SK-N-SH (cell line): ENCODE results near the gene CEP162. TPM values are rescaled to one million over a fixed set of nuclear protein-coding genes. Genes with fewer than 3 reads are reported as not detected.
"Not testable (repeated sequence)": the region's sequence is repeated elsewhere in the genome, so short reads cannot be mapped to it uniquely, and the experiment has no call there.

Experiments
- CTCF ChIA-PET: fragments of 300-600, 350-600 bp; formaldehyde crosslinking; extraction: SDS; loops from one replicate; lab custom pipeline; 2021; lab: Yijun Ruan, JAX
- POLR2A ChIA-PET: fragments of 350-600 bp; sonication (Branson Sonifier 250); formaldehyde crosslinking; extraction: SDS; loops from one replicate; lab custom pipeline; 2020; ENCODE audit warnings: antibody characterized with exemption, inconsistent platforms; lab: Yijun Ruan, JAX
- DNase-seq: peaks from one replicate; pipeline ENCODE4 v3.0.0; 2012
- H2AFZ ChIP-seq: fragments of 200-600 bp; sonication (generic); 2 replicates; pipeline ENCODE4 v1.8.1; 2016; ENCODE audit warnings: antibody characterized with exemption, mild to moderate bottlenecking, low read depth
- H3F3A ChIP-seq: fragments of 200-600 bp; sonication (generic); replicated peaks from 2 replicates; pipeline ENCODE3; 2016; ENCODE audit warnings: antibody characterized with exemption, mild to moderate bottlenecking; ENCODE audit not compliant: insufficient read depth
- H3K27ac ChIP-seq, 2 experiments: fragments of 200-500 bp in 1 of 2; fragments of 200-600 bp in 1 of 2; sonication (Bioruptor generic) in 1 of 2; sonication (generic), shearing (Covaris generic) in 1 of 2; 2 replicates each; pipeline versions ENCODE4 v1.5.1 to v1.6.1; 2014 to 2016; ENCODE audit warnings: low read depth in 2 of 2, inconsistent platforms in 1 of 2, low read length in 1 of 2, mild to moderate bottlenecking in 1 of 2, mixed read lengths in 1 of 2
- H3K27me3 ChIP-seq: fragments of 200-600 bp; sonication (generic), shearing (Covaris generic); 2 replicates; pipeline ENCODE4 v1.6.1; 2016; ENCODE audit warnings: mixed run types; ENCODE audit not compliant: insufficient read depth
- H3K36me3 ChIP-seq, 2 experiments: fragments of 200-500 bp in 1 of 2; fragments of 200-600 bp in 1 of 2; sonication (Bioruptor generic) in 1 of 2; sonication (generic) in 1 of 2; replicated peaks in 1 of 2; 2 replicates each; pipeline versions ENCODE3 to v1.5.1; 2014 to 2016; ENCODE audit warnings: low read length in 1 of 2, mild to moderate bottlenecking in 1 of 2; ENCODE audit not compliant: insufficient read depth in 2 of 2, control insufficient read depth in 1 of 2
- H3K4me1 ChIP-seq, 2 experiments: fragments of 200-500 bp in 1 of 2; fragments of 200-600 bp in 1 of 2; sonication (Bioruptor generic) in 1 of 2; sonication (generic), shearing (Covaris generic) in 1 of 2; 2 replicates each; pipeline versions ENCODE4 v1.5.1 to v1.6.1; 2014 to 2016; ENCODE audit warnings: low read depth in 1 of 2, low read length in 1 of 2, mixed run types in 1 of 2; ENCODE audit not compliant: insufficient read depth in 2 of 2, control insufficient read depth in 1 of 2
- H3K4me2 ChIP-seq: fragments of 200-600 bp; sonication (generic), shearing (Covaris generic); 2 replicates; pipeline ENCODE4 v1.6.1; 2017; ENCODE audit warnings: mixed run types
- H3K4me3 ChIP-seq, 2 experiments: fragments of 200-500 bp in 1 of 2; fragments of 200-600 bp in 1 of 2; sonication (Bioruptor generic) in 1 of 2; sonication (generic), shearing (Covaris generic) in 1 of 2; 2 replicates each; pipeline versions ENCODE4 v1.5.1 to v1.8.1; 2014 to 2016; ENCODE audit warnings: low read depth in 2 of 2, inconsistent platforms in 1 of 2, low read length in 1 of 2, mild to moderate bottlenecking in 1 of 2, mixed read lengths in 1 of 2, moderate library complexity in 1 of 2
- H3K79me2 ChIP-seq: fragments of 200-600 bp; sonication (generic); 2 replicates; pipeline ENCODE4 v1.8.1; 2017; ENCODE audit warnings: mild to moderate bottlenecking; ENCODE audit not compliant: insufficient read depth
- H3K9ac ChIP-seq: fragments of 200-600 bp; sonication (generic); 2 replicates; pipeline ENCODE4 v1.6.1; 2017; ENCODE audit warnings: mixed run types
- H3K9me2 ChIP-seq: fragments of 200-600 bp; sonication (generic); 2 replicates; pipeline ENCODE4 v1.6.1; 2017; ENCODE audit warnings: mixed run types
- H3K9me3 ChIP-seq: fragments of 200-600 bp; sonication (generic); 2 replicates; pipeline ENCODE4 v1.6.1; 2017; ENCODE audit warnings: mixed run types, mild to moderate bottlenecking, moderate library complexity
- H4K20me1 ChIP-seq: fragments of 200-600 bp; sonication (generic); 2 replicates; pipeline ENCODE4 v1.6.1; 2017; ENCODE audit warnings: mild to moderate bottlenecking, mixed run types; ENCODE audit not compliant: insufficient read depth
- CHD2 ChIP-seq: fragments of 150-350 bp; IDR thresholded peaks from 2 replicates; pipeline ENCODE4 v1.6.1; 2018; ENCODE audit warnings: low read length; ENCODE audit not compliant: partially characterized antibody
- FOXM1 ChIP-seq: IDR thresholded peaks from 2 replicates; pipeline ENCODE4 v1.4.0; 2012; ENCODE audit warnings: low read depth, mild to moderate bottlenecking
- GABPA ChIP-seq: IDR thresholded peaks from 2 replicates; pipeline ENCODE4 v1.4.0; 2012; ENCODE audit warnings: low read depth, mild to moderate bottlenecking
- MEF2A ChIP-seq: IDR thresholded peaks from 2 replicates; pipeline ENCODE4 v1.4.0; 2012; ENCODE audit warnings: low read depth, borderline replicate concordance
- MXI1 ChIP-seq: IDR thresholded peaks from 2 replicates; pipeline ENCODE4 v1.6.1; 2012; ENCODE audit warnings: mild to moderate bottlenecking, low read depth, low read length, improper control_type of control experiment
- POLR2AphosphoS5 ChIP-seq: IDR thresholded peaks from 2 replicates; pipeline ENCODE4 v1.6.1; 2012; ENCODE audit warnings: low read depth, low read length
- RXRA ChIP-seq: IDR thresholded peaks from 2 replicates; pipeline ENCODE4 v1.4.0; 2012; ENCODE audit warnings: low read depth, mild to moderate bottlenecking, borderline replicate concordance
- SMC3 ChIP-seq: IDR thresholded peaks from 2 replicates; pipeline ENCODE4 v1.6.1; 2012; ENCODE audit warnings: low read depth, low read length, improper control_type of control experiment
- TAF1 ChIP-seq: IDR thresholded peaks from 2 replicates; pipeline ENCODE4 v1.6.1; 2012; ENCODE audit warnings: low read depth, mild to moderate bottlenecking, low read length, moderate library complexity, borderline replicate concordance
- WGBS: methylation state at CpG from one replicate; pipeline ENCODE4 v1.1.6; 2017; ENCODE audit warnings: low lambda C conversion rate; 5-methylcytosine and 5-hydroxymethylcytosine counted together
- polyA plus RNA-seq, 3 experiments: library from polyadenylated mRNA; depleted of rRNA; stranded (reverse); fragments of >200 nt; gene quantifications; 2 replicates each; pipeline ENCODE4 v1.2.3, GENCODE V29; 2012
- TF ChIP-seq, protein P1 (sequence below): fragments of 150-350 bp; IDR thresholded peaks from 2 replicates; pipeline ENCODE4 v1.6.1; 2017; ENCODE audit warnings: antibody characterized with exemption, low read length, low read depth, borderline replicate concordance
- TF ChIP-seq, protein P2 (sequence below): IDR thresholded peaks from 2 replicates; pipeline ENCODE4 v1.6.1; 2012; ENCODE audit warnings: mild to moderate bottlenecking, low read depth, low read length, moderate library complexity
- TF ChIP-seq, protein P3 (sequence below): fragments of 150-350 bp; IDR thresholded peaks from 2 replicates; pipeline ENCODE4 v1.6.1; 2016; ENCODE audit warnings: mild to moderate bottlenecking, low read depth, low read length
- TF ChIP-seq, protein P4 (sequence below): fragments of 200-600 bp; sonication (generic); IDR thresholded peaks from 2 replicates; pipeline ENCODE4 v1.6.1; 2017; ENCODE audit warnings: antibody characterized with exemption, mild to moderate bottlenecking, moderate library complexity
- TF ChIP-seq, protein P5 (sequence below): IDR thresholded peaks from 2 replicates; pipeline ENCODE4 v1.4.0; 2012; ENCODE audit warnings: low read depth, borderline replicate concordance
- TF ChIP-seq, protein P6 (sequence below): IDR thresholded peaks from 2 replicates; pipeline ENCODE4 v1.4.0; 2012; ENCODE audit warnings: low read depth, borderline replicate concordance

Gene CEP162
- polyA plus RNA-seq, 1 of the 3 experiments (the other 2 are of a cell fraction), result 1.2 TPM

DNA sequence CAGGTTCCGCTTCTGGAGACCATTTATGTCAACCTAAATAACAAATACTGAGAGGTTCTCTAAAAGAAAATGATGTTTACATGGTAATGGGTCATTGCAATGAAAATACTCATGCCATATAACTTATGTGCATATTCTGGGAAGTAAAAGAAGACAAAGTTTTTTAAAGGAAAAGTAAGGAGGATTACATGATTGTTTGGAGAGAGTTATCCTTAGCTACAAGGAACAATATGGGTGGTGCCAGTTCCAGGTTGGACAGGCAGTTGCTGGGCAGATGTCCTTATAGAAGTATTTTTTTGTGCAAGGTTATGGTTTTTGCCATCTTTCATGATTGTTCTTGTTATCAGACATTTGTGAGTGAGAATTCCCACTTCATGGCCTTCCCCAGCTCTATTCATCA, 141.4 kb downstream of the CEP162 start (continued):
- TF ChIP-seq, protein P1, sequence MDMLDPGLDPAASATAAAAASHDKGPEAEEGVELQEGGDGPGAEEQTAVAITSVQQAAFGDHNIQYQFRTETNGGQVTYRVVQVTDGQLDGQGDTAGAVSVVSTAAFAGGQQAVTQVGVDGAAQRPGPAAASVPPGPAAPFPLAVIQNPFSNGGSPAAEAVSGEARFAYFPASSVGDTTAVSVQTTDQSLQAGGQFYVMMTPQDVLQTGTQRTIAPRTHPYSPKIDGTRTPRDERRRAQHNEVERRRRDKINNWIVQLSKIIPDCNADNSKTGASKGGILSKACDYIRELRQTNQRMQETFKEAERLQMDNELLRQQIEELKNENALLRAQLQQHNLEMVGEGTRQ, result no peak
- no peak for TF ChIP-seq MXI1
- TF ChIP-seq, protein P2, sequence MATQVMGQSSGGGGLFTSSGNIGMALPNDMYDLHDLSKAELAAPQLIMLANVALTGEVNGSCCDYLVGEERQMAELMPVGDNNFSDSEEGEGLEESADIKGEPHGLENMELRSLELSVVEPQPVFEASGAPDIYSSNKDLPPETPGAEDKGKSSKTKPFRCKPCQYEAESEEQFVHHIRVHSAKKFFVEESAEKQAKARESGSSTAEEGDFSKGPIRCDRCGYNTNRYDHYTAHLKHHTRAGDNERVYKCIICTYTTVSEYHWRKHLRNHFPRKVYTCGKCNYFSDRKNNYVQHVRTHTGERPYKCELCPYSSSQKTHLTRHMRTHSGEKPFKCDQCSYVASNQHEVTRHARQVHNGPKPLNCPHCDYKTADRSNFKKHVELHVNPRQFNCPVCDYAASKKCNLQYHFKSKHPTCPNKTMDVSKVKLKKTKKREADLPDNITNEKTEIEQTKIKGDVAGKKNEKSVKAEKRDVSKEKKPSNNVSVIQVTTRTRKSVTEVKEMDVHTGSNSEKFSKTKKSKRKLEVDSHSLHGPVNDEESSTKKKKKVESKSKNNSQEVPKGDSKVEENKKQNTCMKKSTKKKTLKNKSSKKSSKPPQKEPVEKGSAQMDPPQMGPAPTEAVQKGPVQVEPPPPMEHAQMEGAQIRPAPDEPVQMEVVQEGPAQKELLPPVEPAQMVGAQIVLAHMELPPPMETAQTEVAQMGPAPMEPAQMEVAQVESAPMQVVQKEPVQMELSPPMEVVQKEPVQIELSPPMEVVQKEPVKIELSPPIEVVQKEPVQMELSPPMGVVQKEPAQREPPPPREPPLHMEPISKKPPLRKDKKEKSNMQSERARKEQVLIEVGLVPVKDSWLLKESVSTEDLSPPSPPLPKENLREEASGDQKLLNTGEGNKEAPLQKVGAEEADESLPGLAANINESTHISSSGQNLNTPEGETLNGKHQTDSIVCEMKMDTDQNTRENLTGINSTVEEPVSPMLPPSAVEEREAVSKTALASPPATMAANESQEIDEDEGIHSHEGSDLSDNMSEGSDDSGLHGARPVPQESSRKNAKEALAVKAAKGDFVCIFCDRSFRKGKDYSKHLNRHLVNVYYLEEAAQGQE, result no peak
- TF ChIP-seq, protein P3, sequence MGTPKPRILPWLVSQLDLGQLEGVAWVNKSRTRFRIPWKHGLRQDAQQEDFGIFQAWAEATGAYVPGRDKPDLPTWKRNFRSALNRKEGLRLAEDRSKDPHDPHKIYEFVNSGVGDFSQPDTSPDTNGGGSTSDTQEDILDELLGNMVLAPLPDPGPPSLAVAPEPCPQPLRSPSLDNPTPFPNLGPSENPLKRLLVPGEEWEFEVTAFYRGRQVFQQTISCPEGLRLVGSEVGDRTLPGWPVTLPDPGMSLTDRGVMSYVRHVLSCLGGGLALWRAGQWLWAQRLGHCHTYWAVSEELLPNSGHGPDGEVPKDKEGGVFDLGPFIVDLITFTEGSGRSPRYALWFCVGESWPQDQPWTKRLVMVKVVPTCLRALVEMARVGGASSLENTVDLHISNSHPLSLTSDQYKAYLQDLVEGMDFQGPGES, result no peak

DNA sequence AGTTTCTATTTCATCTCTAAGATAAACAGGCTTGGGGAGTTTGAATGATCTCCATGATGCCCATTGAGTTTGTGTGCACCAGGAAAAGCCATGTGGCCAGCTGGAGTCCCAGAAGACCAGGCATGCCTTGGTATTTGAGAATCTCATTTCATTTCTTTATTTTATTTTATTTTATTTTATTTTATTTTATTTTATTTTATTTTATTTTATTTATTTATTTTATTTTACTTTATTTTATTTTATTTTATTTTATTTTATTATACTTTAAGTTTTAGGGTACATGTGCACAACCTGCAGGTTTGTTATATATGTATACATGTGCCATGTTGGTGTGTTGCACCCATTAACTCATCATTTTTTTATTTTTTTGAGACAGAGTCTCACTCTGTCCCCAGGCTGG, 142.7 kb downstream of the CEP162 start:
- H3K9ac ChIP-seq, H2AFZ ChIP-seq, H3K9me2 ChIP-seq, DNase-seq, CTCF ChIA-PET, H3K4me3 ChIP-seq, H4K20me1 ChIP-seq, H3K79me2 ChIP-seq, H3K27me3 ChIP-seq, POLR2A ChIA-PET, H3K4me1 ChIP-seq, H3K4me2 ChIP-seq, H3K27ac ChIP-seq, H3F3A ChIP-seq, H3K9me3 ChIP-seq, H3K36me3 ChIP-seq: not testable (repeated sequence)

DNA sequence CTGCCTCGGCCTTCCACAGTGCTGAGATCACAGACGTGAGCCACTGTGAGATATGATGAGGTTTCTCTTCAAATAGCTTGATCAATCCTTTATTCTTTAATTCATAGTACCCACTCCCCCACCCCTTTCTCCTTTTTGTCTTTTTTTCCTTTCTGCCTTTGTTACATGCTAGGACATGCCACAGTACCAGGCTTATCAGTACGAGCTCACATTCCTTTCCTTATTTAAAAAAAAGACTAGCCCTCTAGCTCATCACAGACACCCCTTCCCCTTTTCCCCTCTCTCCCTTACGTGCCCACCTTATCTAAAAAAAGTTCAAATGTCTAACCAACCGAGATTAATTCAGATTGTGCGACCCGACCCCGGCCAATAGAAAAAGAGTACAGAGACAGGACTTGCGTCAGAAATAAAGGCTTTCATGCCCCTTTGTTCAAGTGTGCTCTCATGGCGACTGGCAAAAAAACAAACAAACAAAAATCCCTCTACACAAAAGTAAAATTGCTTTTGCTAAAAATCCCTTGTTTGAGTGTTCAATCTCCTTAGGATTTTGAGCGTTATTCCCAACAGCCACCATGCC, 144.7 kb downstream of the CEP162 start:
- WGBS, result 58% methylated on average over 11 of the region's 11 CpGs
- no peaks in the 10 kb centered on the region; a peak in 1 of 4 replicates for H3K4me1 ChIP-seq
- H3K9me2 ChIP-seq, result no peaks in the 10 kb centered on the region
- no peaks in the 10 kb centered on the region for H3F3A ChIP-seq
- ChIA-PET CTCF (interaction anchor here (0.6 to 1.3 kb wide), 2 partner anchors 8 to 10 kb away, joined by 3 read pairs; no protein-coding TSS in a partner anchor), POLR2A (no interaction called here)
- H4K20me1 ChIP-seq, result no peaks in the 10 kb centered on the region
- no peak overlapping the region for H3K27ac ChIP-seq
- H3K9me3 ChIP-seq, result no peaks in the 10 kb centered on the region
- no peak for DNase-seq
- no peaks in the 10 kb centered on the region for H3K79me2 ChIP-seq
- no peak overlapping the region for H3K9ac ChIP-seq
- H3K4me3 ChIP-seq, result no peak overlapping the region
- H3K27me3 ChIP-seq, result no peaks in the 10 kb centered on the region
- no peaks in the 10 kb centered on the region for H3K36me3 ChIP-seq
- no peak overlapping the region for H3K4me2 ChIP-seq
- H2AFZ ChIP-seq, result 0 out of 2 replicates have a peak overlapping the region, but pooled peaks have one; percentile 68
- TF ChIP-seq SMC3 (no peak), MEF2A (no peak), POLR2AphosphoS5 (no peak), FOXM1 (no peak), CHD2 (no peak), GABPA (no peak), RXRA (no peak), TAF1 (no peak)
- TF ChIP-seq, protein P4, sequence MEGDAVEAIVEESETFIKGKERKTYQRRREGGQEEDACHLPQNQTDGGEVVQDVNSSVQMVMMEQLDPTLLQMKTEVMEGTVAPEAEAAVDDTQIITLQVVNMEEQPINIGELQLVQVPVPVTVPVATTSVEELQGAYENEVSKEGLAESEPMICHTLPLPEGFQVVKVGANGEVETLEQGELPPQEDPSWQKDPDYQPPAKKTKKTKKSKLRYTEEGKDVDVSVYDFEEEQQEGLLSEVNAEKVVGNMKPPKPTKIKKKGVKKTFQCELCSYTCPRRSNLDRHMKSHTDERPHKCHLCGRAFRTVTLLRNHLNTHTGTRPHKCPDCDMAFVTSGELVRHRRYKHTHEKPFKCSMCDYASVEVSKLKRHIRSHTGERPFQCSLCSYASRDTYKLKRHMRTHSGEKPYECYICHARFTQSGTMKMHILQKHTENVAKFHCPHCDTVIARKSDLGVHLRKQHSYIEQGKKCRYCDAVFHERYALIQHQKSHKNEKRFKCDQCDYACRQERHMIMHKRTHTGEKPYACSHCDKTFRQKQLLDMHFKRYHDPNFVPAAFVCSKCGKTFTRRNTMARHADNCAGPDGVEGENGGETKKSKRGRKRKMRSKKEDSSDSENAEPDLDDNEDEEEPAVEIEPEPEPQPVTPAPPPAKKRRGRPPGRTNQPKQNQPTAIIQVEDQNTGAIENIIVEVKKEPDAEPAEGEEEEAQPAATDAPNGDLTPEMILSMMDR, result no peak
- TF ChIP-seq, protein P5, sequence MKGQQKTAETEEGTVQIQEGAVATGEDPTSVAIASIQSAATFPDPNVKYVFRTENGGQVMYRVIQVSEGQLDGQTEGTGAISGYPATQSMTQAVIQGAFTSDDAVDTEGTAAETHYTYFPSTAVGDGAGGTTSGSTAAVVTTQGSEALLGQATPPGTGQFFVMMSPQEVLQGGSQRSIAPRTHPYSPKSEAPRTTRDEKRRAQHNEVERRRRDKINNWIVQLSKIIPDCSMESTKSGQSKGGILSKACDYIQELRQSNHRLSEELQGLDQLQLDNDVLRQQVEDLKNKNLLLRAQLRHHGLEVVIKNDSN, result no peak
- TF ChIP-seq, protein P6, sequence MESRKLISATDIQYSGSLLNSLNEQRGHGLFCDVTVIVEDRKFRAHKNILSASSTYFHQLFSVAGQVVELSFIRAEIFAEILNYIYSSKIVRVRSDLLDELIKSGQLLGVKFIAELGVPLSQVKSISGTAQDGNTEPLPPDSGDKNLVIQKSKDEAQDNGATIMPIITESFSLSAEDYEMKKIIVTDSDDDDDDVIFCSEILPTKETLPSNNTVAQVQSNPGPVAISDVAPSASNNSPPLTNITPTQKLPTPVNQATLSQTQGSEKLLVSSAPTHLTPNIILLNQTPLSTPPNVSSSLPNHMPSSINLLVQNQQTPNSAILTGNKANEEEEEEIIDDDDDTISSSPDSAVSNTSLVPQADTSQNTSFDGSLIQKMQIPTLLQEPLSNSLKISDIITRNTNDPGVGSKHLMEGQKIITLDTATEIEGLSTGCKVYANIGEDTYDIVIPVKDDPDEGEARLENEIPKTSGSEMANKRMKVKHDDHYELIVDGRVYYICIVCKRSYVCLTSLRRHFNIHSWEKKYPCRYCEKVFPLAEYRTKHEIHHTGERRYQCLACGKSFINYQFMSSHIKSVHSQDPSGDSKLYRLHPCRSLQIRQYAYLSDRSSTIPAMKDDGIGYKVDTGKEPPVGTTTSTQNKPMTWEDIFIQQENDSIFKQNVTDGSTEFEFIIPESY, result no peak
